IPS-18c (cell line): Measurements from ENCODE around the gene NDUFA5.
"Not testable (repeated sequence)": the region's sequence is repeated elsewhere in the genome, so short reads cannot be mapped to it uniquely, and the experiment has no call there.

Experiments
- H3K4me3 ChIP-seq: 2 replicates; pipeline ENCODE4 v1.7.0; 2013; ENCODE audit warnings: low read depth, mild to moderate bottlenecking, low read length, moderate library complexity; ENCODE audit not compliant: insufficient read depth
- H3K9me3 ChIP-seq: one replicate; pipeline ENCODE4 v1.6.1; 2013; ENCODE audit warnings: mild to moderate bottlenecking, low read length, moderate library complexity; ENCODE audit not compliant: control insufficient read depth, insufficient read depth

NDUFA5 gene

GRCh38 chr7:123570390-123571182, 13.0 kb upstream of the NDUFA5 start:
- Histone ChIP-seq H3K4me3 (no peak overlapping the region), H3K9me3 (no peaks in the 10 kb centered on the region)

- Histone ChIP-seq H3K4me3 (no peak overlapping the region), H3K9me3 (no peaks in the 10 kb centered on the region)
Observed at GRCh38 chr7:123569352-123570010, 11.9 kb upstream of the NDUFA5 start.

- Histone ChIP-seq H3K4me3 (no peak overlapping the region), H3K9me3 (no peaks in the 10 kb centered on the region)
Observed at GRCh38 chr7:123562121-123562520, 4.5 kb upstream of the NDUFA5 start.

GRCh38 chr7:123558289-123558874, 764 bp upstream of the NDUFA5 start:
- H3K4me3 ChIP-seq, result peak overlapping the region; percentile 38; the same call in 1 of the 2 replicates
- H3K9me3 ChIP-seq, result no peaks in the 10 kb centered on the region

GRCh38 chr7:123557016-123557397, 611 bp downstream of the NDUFA5 start:
- Histone ChIP-seq H3K9me3 (no peaks in the 10 kb centered on the region), H3K4me3 (peak overlapping the region; percentile 81)

- Histone ChIP-seq H3K9me3 (no peaks in the 10 kb centered on the region), H3K4me3 (no peak overlapping the region)
Observed at GRCh38 chr7:123555484-123555883, 2.1 kb downstream of the NDUFA5 start.

GRCh38 chr7:123553159-123553558, 4.5 kb downstream of the NDUFA5 start:
- Histone ChIP-seq H3K9me3 (no peaks in the 10 kb centered on the region), H3K4me3 (no peak overlapping the region)

GRCh38 chr7:123552641-123553040, 5.0 kb downstream of the NDUFA5 start:
- H3K4me3 ChIP-seq, result no peak overlapping the region
- no peaks in the 10 kb centered on the region for H3K9me3 ChIP-seq

GRCh38 chr7:123552134-123552533, 5.5 kb downstream of the NDUFA5 start:
- not testable (repeated sequence) for H3K4me3 ChIP-seq, H3K9me3 ChIP-seq

- Histone ChIP-seq H3K4me3 (no peak overlapping the region), H3K9me3 (no peaks in the 10 kb centered on the region)
Observed at GRCh38 chr7:123548406-123548805, 9.2 kb downstream of the NDUFA5 start.

- no peak overlapping the region for H3K4me3 ChIP-seq
- H3K9me3 ChIP-seq, result no peaks in the 10 kb centered on the region
Observed at GRCh38 chr7:123539871-123540270, 17.7 kb downstream of the NDUFA5 start.

- no peak overlapping the region for H3K4me3 ChIP-seq
Observed at GRCh38 chr7:123538897-123539296, 18.7 kb downstream of the NDUFA5 start.

GRCh38 chr7:123538189-123538714, 19.4 kb downstream of the NDUFA5 start:
- no peak overlapping the region for H3K4me3 ChIP-seq
- no peaks in the 10 kb centered on the region for H3K9me3 ChIP-seq

More at GRCh38 chr7:123538897-123539296, 18.7 kb downstream of the NDUFA5 start:
- no peaks in the 10 kb centered on the region for H3K9me3 ChIP-seq

- no peak overlapping the region for H3K4me3 ChIP-seq
- H3K9me3 ChIP-seq, result no peaks in the 10 kb centered on the region
Observed at GRCh38 chr7:123537026-123537642, 20.5 kb downstream of the NDUFA5 start.

GRCh38 chr7:123535517-123535916, 22.1 kb downstream of the NDUFA5 start:
- no peaks in the 10 kb centered on the region for H3K9me3 ChIP-seq
- no peak overlapping the region for H3K4me3 ChIP-seq

GRCh38 chr7:123534383-123535260, 23.0 kb downstream of the NDUFA5 start, which contains the start of gene IQUB:
IQUB (minus strand) TSS chr7:123534595; CDS start chr7:123512340, 22,255 bp downstream.
- Histone ChIP-seq H3K4me3 (peak within 1 kb of the TSS; percentile 80), H3K9me3 (no peaks in the 10 kb centered on the region)
